HL-60 (cell line): ENCODE measurements around the gene PCDHA3.
"Not testable (repeated sequence)": the region's sequence is repeated elsewhere in the genome, so short reads cannot be mapped to it uniquely, and the experiment has no call there.

Source experiments
- DNase-seq, 2 experiments: peaks; one replicate each; pipeline ENCODE4 v3.0.0-alpha.2; 2010 to 2020; ENCODE audit warnings: low read depth in 1 of 2, low spot score in 1 of 2
- H3K27ac ChIP-seq: fragments of 250-450 bp; sonication (Bioruptor Pico); replicated peaks from 2 replicates; pipeline ENCODE4 v1.5.1; 2020; ENCODE audit warnings: mild to moderate bottlenecking, moderate library complexity
- H3K27me3 ChIP-seq: fragments of 250-450 bp; sonication (Bioruptor Pico); 2 replicates; pipeline ENCODE4 v1.5.1; 2021; ENCODE audit warnings: mild to moderate bottlenecking, moderate library complexity; ENCODE audit not compliant: insufficient read depth, poor library complexity, severe bottlenecking
- H3K4me3 ChIP-seq: replicated peaks from 2 replicates; pipeline ENCODE4 v1.5.1; 2011; ENCODE audit warnings: mild to moderate bottlenecking, control low read depth, low read length; ENCODE audit not compliant: insufficient read depth
- CTCF ChIP-seq: IDR thresholded peaks from one replicate; pipeline ENCODE4 v1.5.1; 2011; ENCODE audit warnings: low read length, control low read depth, inconsistent platforms; ENCODE audit not compliant: insufficient read depth
- GABPA ChIP-seq: IDR thresholded peaks from 2 replicates; pipeline ENCODE4 v1.6.1; 2012; ENCODE audit warnings: low read depth
- POLR2AphosphoS5 ChIP-seq: IDR thresholded peaks from 2 replicates; pipeline ENCODE4 v1.6.1; 2012; ENCODE audit warnings: low read depth
- REST ChIP-seq: IDR thresholded peaks from 2 replicates; pipeline ENCODE4 v1.6.1; 2012; ENCODE audit warnings: low read depth; ENCODE audit not compliant: insufficient replicate concordance
- SPI1 ChIP-seq: IDR thresholded peaks from 2 replicates; pipeline ENCODE4 v1.6.1; 2012; ENCODE audit warnings: low read depth, mild to moderate bottlenecking, borderline replicate concordance

Gene PCDHA3

GRCh38 chr5:140791089-140791488, 9.8 kb upstream of the PCDHA3 start:
- DNase-seq = peak; percentile 73 to 90
- Histone ChIP-seq H3K27me3 (no peaks in the 10 kb centered on the region), H3K4me3 (no peak overlapping the region)

GRCh38 chr5:140794595-140795258, 6.1 kb upstream of the PCDHA3 start, which contains the start of gene PCDHA2:
TSS of gene PCDHA2 (plus strand) at chr5:140794852.
- TF ChIP-seq POLR2AphosphoS5 = no peak
- no peak for TF ChIP-seq SPI1
- Histone ChIP-seq H3K27ac (no peak within 1 kb of the TSS), H3K4me3 (no peak within 1 kb of the TSS), H3K27me3 (no peaks in the 10 kb centered on the region)
- no peak for DNase-seq

More at GRCh38 chr5:140791089-140791488, 9.8 kb upstream of the PCDHA3 start:
- peak overlapping the region; percentile 61 for H3K27ac ChIP-seq
- TF ChIP-seq POLR2AphosphoS5 = no peak
- TF ChIP-seq SPI1 = no peak
- no peak for TF ChIP-seq REST
- TF ChIP-seq CTCF = no peak
- TF ChIP-seq GABPA = no peak

- no peak for DNase-seq
- no peaks in the 10 kb centered on the region for H3K27me3 ChIP-seq
- H3K4me3 ChIP-seq = no peak overlapping the region
- no peak overlapping the region for H3K27ac ChIP-seq
- TF ChIP-seq GABPA (no peak), SPI1 (no peak), CTCF (no peak), POLR2AphosphoS5 (no peak), REST (no peak)
Measured at GRCh38 chr5:140795259-140795641, 5.6 kb upstream of the PCDHA3 start.

- not testable (repeated sequence) for H3K27me3 ChIP-seq, H3K4me3 ChIP-seq, H3K27ac ChIP-seq, DNase-seq
- peak; percentile 36 for TF ChIP-seq REST
Measured at GRCh38 chr5:140796072-140796717, 4.7 kb upstream of the PCDHA3 start.
